HL-60 (cell line): ENCODE measurements around the gene TMEM132D.
"Not testable (repeated sequence)": the region's sequence is repeated elsewhere in the genome, so short reads cannot be mapped to it uniquely, and the experiment has no call there.

Experiments
- DNase-seq, 2 experiments: peaks; one replicate each; pipeline ENCODE4 v3.0.0-alpha.2; 2010 to 2020; ENCODE audit warnings: low read depth in 1 of 2, low spot score in 1 of 2
- H3K27ac ChIP-seq: fragments of 250-450 bp; sonication (Bioruptor Pico); replicated peaks from 2 replicates; pipeline ENCODE4 v1.5.1; 2020; ENCODE audit warnings: mild to moderate bottlenecking, moderate library complexity
- H3K27me3 ChIP-seq: fragments of 250-450 bp; sonication (Bioruptor Pico); 2 replicates; pipeline ENCODE4 v1.5.1; 2021; ENCODE audit warnings: mild to moderate bottlenecking, moderate library complexity; ENCODE audit not compliant: insufficient read depth, poor library complexity, severe bottlenecking
- H3K4me3 ChIP-seq: replicated peaks from 2 replicates; pipeline ENCODE4 v1.5.1; 2011; ENCODE audit warnings: mild to moderate bottlenecking, control low read depth, low read length; ENCODE audit not compliant: insufficient read depth
- CTCF ChIP-seq: IDR thresholded peaks from one replicate; pipeline ENCODE4 v1.5.1; 2011; ENCODE audit warnings: low read length, control low read depth, inconsistent platforms; ENCODE audit not compliant: insufficient read depth
- GABPA ChIP-seq: IDR thresholded peaks from 2 replicates; pipeline ENCODE4 v1.6.1; 2012; ENCODE audit warnings: low read depth
- POLR2AphosphoS5 ChIP-seq: IDR thresholded peaks from 2 replicates; pipeline ENCODE4 v1.6.1; 2012; ENCODE audit warnings: low read depth
- SPI1 ChIP-seq: IDR thresholded peaks from 2 replicates; pipeline ENCODE4 v1.6.1; 2012; ENCODE audit warnings: low read depth, mild to moderate bottlenecking, borderline replicate concordance
- TF ChIP-seq, protein P1 (sequence below): IDR thresholded peaks from 2 replicates; pipeline ENCODE4 v1.6.1; 2012; ENCODE audit warnings: low read depth; ENCODE audit not compliant: insufficient replicate concordance

TMEM132D gene

DNA sequence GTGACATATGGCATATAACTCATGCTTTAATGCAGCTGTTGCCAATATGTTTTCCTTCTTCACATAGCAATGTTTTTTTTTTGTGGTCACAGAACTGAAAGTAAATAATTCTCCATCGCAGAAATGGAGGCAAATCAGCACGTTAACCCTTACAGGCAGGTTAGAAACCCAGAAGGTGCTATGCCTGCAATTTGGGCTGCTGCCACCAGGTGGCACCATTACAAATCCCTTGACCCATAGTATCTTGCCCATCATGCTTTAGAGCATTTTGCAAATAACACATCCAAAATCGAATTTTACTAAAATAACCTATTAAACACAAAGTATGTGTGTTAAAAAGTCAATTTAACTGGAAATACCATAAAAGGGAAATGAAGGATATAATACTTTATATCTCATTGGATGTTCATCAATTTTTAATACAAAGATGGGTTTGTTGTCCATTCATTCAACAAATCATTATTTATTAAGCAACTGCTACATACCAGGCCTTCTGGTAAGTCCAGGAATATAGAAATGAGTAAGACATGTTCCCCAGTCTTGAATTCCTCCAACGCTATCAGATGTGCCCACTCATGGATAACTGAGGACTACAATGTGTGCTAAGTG lies 710.5 kb downstream of the TMEM132D start:
- no peak for TF ChIP-seq SPI1
- peak; percentile 72 for TF ChIP-seq CTCF
- no peak overlapping the region for H3K27ac ChIP-seq
- H3K4me3 ChIP-seq, result no peak overlapping the region
- H3K27me3 ChIP-seq, result no peaks in the 10 kb centered on the region
- peak in 1 of 2 experiments; percentile 12 for DNase-seq

DNA sequence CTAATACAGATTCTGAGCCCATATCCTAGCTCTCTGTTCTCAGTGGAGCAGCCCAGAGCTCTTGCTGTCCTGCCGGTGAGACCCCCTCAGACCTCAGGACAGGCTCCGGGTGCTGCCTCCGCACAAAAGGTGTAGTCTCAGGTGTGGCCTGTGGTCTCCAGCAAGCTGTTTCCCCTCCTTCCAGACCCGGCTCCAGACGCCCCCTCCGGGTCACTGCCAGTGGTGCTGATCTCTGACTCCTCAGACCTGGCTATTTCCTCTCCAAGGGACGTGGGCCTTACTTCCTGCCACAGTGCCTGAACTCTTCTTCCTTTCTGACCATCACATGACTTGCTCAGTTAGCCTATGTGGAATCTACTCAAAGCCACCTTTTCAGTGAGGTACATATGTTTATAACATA lies 713.0 kb downstream of the TMEM132D start:
- no peaks in the 10 kb centered on the region for H3K27me3 ChIP-seq
- no peak for DNase-seq
- no peak overlapping the region for H3K27ac ChIP-seq
- no peak overlapping the region for H3K4me3 ChIP-seq
- TF ChIP-seq CTCF (no peak), GABPA (no peak), SPI1 (no peak), POLR2AphosphoS5 (no peak)
- TF ChIP-seq, protein P1, sequence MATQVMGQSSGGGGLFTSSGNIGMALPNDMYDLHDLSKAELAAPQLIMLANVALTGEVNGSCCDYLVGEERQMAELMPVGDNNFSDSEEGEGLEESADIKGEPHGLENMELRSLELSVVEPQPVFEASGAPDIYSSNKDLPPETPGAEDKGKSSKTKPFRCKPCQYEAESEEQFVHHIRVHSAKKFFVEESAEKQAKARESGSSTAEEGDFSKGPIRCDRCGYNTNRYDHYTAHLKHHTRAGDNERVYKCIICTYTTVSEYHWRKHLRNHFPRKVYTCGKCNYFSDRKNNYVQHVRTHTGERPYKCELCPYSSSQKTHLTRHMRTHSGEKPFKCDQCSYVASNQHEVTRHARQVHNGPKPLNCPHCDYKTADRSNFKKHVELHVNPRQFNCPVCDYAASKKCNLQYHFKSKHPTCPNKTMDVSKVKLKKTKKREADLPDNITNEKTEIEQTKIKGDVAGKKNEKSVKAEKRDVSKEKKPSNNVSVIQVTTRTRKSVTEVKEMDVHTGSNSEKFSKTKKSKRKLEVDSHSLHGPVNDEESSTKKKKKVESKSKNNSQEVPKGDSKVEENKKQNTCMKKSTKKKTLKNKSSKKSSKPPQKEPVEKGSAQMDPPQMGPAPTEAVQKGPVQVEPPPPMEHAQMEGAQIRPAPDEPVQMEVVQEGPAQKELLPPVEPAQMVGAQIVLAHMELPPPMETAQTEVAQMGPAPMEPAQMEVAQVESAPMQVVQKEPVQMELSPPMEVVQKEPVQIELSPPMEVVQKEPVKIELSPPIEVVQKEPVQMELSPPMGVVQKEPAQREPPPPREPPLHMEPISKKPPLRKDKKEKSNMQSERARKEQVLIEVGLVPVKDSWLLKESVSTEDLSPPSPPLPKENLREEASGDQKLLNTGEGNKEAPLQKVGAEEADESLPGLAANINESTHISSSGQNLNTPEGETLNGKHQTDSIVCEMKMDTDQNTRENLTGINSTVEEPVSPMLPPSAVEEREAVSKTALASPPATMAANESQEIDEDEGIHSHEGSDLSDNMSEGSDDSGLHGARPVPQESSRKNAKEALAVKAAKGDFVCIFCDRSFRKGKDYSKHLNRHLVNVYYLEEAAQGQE, result no peak

DNA sequence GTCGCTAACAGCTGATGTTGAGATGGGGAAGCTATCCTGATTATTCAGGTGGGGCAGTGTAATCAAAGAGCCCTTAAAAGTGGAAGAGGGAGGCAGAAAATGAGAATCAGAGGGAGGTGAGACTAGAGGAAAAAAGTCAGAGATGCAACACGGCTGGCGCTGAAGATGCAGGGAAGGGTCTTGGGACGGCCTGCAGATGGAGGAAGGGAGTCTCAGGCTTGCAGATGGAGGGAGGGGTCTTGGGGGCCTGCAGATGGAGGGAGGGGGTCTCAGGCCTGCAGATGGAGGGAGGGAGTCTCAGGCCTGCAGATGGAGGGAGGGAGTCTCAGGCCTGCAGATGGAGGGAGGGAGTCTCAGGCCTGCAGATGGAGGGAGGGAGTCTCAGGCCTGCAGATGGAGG lies 713.9 kb downstream of the TMEM132D start:
- not testable (repeated sequence) for H3K27ac ChIP-seq, DNase-seq, H3K4me3 ChIP-seq

DNA sequence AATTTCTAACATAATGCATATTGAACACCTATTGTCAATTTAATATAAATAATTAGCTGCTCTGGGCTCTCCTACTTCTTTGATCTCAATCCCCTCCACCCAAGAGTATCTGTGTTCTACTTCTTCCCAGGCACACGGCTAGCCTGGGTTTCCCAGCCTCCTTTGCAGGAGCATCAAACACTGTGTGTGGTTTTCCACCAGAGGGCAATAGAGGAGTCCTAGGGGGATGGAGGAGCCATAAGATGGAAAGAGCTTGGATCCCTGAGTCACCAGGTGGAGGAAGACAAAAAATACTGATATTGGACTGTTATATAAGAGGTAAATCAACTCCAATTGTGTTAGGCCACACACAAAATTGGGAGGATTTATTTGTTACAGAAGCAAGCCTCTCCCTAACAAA lies 716.9 kb downstream of the TMEM132D start:
- DNase-seq, result peak in 1 of 2 experiments; percentile 7
- TF ChIP-seq, protein P1, result no peak
- TF ChIP-seq POLR2AphosphoS5 (no peak), CTCF (no peak), SPI1 (no peak), GABPA (no peak)
- H3K27me3 ChIP-seq, result no peaks in the 10 kb centered on the region
- no peak overlapping the region for H3K4me3 ChIP-seq
- no peak overlapping the region for H3K27ac ChIP-seq

More for the DNA sequence above, 713.9 kb downstream of the TMEM132D start:
- not testable (repeated sequence) for H3K27me3 ChIP-seq
